B cell (primary cell): ENCODE results near the gene BMP7. TPM values are rescaled to one million over a fixed set of nuclear protein-coding genes. Genes with fewer than 3 reads are reported as not detected.

Source experiments
- ATAC-seq: fragments of 200-7000 bp; cut with Tn5 transposase; one replicate; pipeline ENCODE4 v1.10.0; 2021; ENCODE audit warnings: low read depth, mild to moderate bottlenecking, moderate number of reproducible peaks, moderate library complexity
- CTCF ChIA-PET: fragments of 350-600 bp; sonication (Branson Sonifier 250); formaldehyde crosslinking; loops from one replicate; lab custom pipeline; 2021; ENCODE audit warnings: antibody characterized with exemption, inconsistent platforms; lab: Charles Lee
- POLR2A ChIA-PET: fragments of 350-600 bp; sonication (Branson Sonifier 250); formaldehyde crosslinking; loops from one replicate; lab custom pipeline; 2021; ENCODE audit warnings: antibody characterized with exemption; lab: Charles Lee
- DNase-seq: peaks from one replicate; pipeline ENCODE4 v3.0.0; 2013
- H2AFZ ChIP-seq: 2 replicates; pipeline ENCODE4 v1.6.1; 2012; ENCODE audit warnings: mild to moderate bottlenecking, low read depth, low read length; ENCODE audit not compliant: insufficient read depth, poor library complexity, severe bottlenecking
- H3K27ac ChIP-seq, 2 donors: 1 replicate in 1 of 2; 2 replicates in 1 of 2; pipeline ENCODE4 v1.5.1; 2012 to 2013; ENCODE audit warnings: low read length in 2 of 2, mild to moderate bottlenecking in 2 of 2, moderate library complexity in 1 of 2
- H3K27me3 ChIP-seq, 4 experiments: fragments of 200-600 bp in 1 of 4; sonication (generic) in 1 of 4; replicated peaks in 1 of 4; 1 replicate in 2 of 4; 2 replicates in 2 of 4; pipeline versions ENCODE4 v1.6.1 to v1.7.0; 2013 to 2016; ENCODE audit warnings: low read length in 3 of 4, mild to moderate bottlenecking in 2 of 4, mixed read lengths in 1 of 4, moderate library complexity in 1 of 4; ENCODE audit not compliant: insufficient read depth in 4 of 4, control insufficient read depth in 3 of 4; ENCODE audit errors: control extremely low read depth in 1 of 4
- H3K36me3 ChIP-seq, 2 experiments: replicated peaks in 1 of 2; 1 replicate in 1 of 2; 2 replicates in 1 of 2; pipeline versions ENCODE4 v1.6.1 to v1.7.1; 2013; ENCODE audit warnings: low read length in 1 of 2; ENCODE audit not compliant: insufficient read depth in 2 of 2, control insufficient read depth in 1 of 2; ENCODE audit errors: control extremely low read depth in 1 of 2, extremely low read depth in 1 of 2
- H3K4me1 ChIP-seq, 2 donors: fragments of 200-600 bp in 1 of 2; sonication (generic) in 1 of 2; 1 replicate in 1 of 2; 2 replicates in 1 of 2; pipeline versions ENCODE4 v1.5.1 to v1.6.1; 2013 to 2017; ENCODE audit warnings: low read length in 2 of 2; ENCODE audit not compliant: control insufficient read depth in 2 of 2, insufficient read depth in 2 of 2
- H3K4me2 ChIP-seq: replicated peaks from 2 replicates; pipeline ENCODE3; 2012; ENCODE audit warnings: mild to moderate bottlenecking, low read depth, low read length; ENCODE audit not compliant: poor library complexity, severe bottlenecking
- H3K4me3 ChIP-seq, 5 experiments: fragments of 200-600 bp in 1 of 5; sonication (generic) in 1 of 5; 1 replicate in 3 of 5; 2 replicates in 2 of 5; pipeline versions ENCODE4 v1.5.1 to v1.7.0; 2011 to 2016; ENCODE audit warnings: low read length in 4 of 5, mild to moderate bottlenecking in 4 of 5, low read depth in 2 of 5, control low read depth in 1 of 5, moderate library complexity in 1 of 5; ENCODE audit not compliant: insufficient read depth in 1 of 5; ENCODE audit errors: control extremely low read depth in 1 of 5, extremely low read depth in 1 of 5
- H3K79me2 ChIP-seq: fragments of 200-600 bp; sonication (generic); one replicate; pipeline ENCODE4 v1.6.0; 2016; ENCODE audit warnings: low read length; ENCODE audit not compliant: control insufficient read depth, insufficient read depth
- H3K9ac ChIP-seq: fragments of 200-600 bp; sonication (generic); 2 replicates; pipeline ENCODE4 v1.6.1; 2017; ENCODE audit warnings: mild to moderate bottlenecking, low read length, moderate library complexity
- H3K9me3 ChIP-seq, 3 donors: one replicate each; pipeline versions ENCODE4 v1.6.1 to v1.7.1; 2013; ENCODE audit warnings: low read length in 2 of 3; ENCODE audit not compliant: control insufficient read depth in 2 of 3, insufficient read depth in 1 of 3; ENCODE audit errors: control extremely low read depth in 1 of 3
- H4K20me1 ChIP-seq: 2 replicates; pipeline ENCODE4 v1.6.0; 2012; ENCODE audit warnings: mild to moderate bottlenecking, low read length; ENCODE audit not compliant: insufficient read depth, control insufficient read depth, poor library complexity, severe bottlenecking
- H3K27ac Mint-ChIP-seq: one replicate; pipeline ENCODE4 v1.8.0; 2021; ENCODE audit warnings: mixed read lengths
- H3K27me3 Mint-ChIP-seq: one replicate; pipeline ENCODE4 v1.8.0; 2021; ENCODE audit warnings: mixed read lengths
- H3K4me1 Mint-ChIP-seq: one replicate; pipeline ENCODE4 v1.8.0; 2021; ENCODE audit warnings: mixed read lengths
- H3K4me3 Mint-ChIP-seq: one replicate; pipeline ENCODE4 v1.8.0; 2021; ENCODE audit warnings: mixed read lengths
- H3K9me3 Mint-ChIP-seq: one replicate; pipeline ENCODE4 v1.8.0; 2022; ENCODE audit warnings: mixed read lengths; ENCODE audit not compliant: insufficient read depth
- CTCF ChIP-seq: fragments of 200-600 bp; IDR thresholded peaks from one replicate; pipeline ENCODE4 v1.8.0; 2022; ENCODE audit warnings: antibody characterized with exemption, mild to moderate bottlenecking
- EZH2 ChIP-seq: IDR thresholded peaks from 2 replicates; pipeline ENCODE4 v1.6.1; 2012; ENCODE audit warnings: borderline replicate concordance, low read depth, mild to moderate bottlenecking, moderate library complexity, low read length; ENCODE audit not compliant: insufficient read depth, poor library complexity, severe bottlenecking
- WGBS: methylation state at CpG from one replicate; pipeline ENCODE4 v1.1.5; 2013; ENCODE audit warnings: missing lambda C conversion rate; ENCODE audit not compliant: insufficient coverage; 5-methylcytosine and 5-hydroxymethylcytosine counted together
- intact Hi-C: fragments of 100-400 bp; cut with micrococcal nuclease; formaldehyde crosslinking; loops from one replicate; pipeline ENCODE4 v1.10.0; 2022
- polyA plus RNA-seq: library from polyadenylated mRNA; depleted of rRNA; stranded (reverse); fragments of >200 nt; gene quantifications from 2 replicates; pipeline ENCODE4 v1.2.3, GENCODE V29; 2012
- total RNA-seq, 2 donors: library from RNA; stranded (reverse); fragments of 120-200 nt in 1 of 2; gene quantifications; 1 replicate in 1 of 2; 2 replicates in 1 of 2; pipeline versions ENCODE4 v1.2.3 to v1.2.4, GENCODE V29; 2013 to 2022

The BMP7 gene
- total and polyA plus RNA-seq, 2 donors (not counting 1 experiment from before 2014, with no cell fraction given) = not detected

GRCh38 chr20:57124800-57125517, 141.5 kb downstream of the BMP7 start:
- DNase-seq = no peak
- no peak overlapping the region for H3K4me3 ChIP-seq

More at GRCh38 chr20:57124800-57125517, 141.5 kb downstream of the BMP7 start:
- no peak overlapping the region for H2AFZ ChIP-seq
- POLR2A ChIA-PET = no interaction called here
- no peak overlapping the region for H3K4me2 ChIP-seq
- TF ChIP-seq EZH2 = no peak
- no peak for TF ChIP-seq CTCF
- ATAC-seq = no peak
- Mint-ChIP-seq H3K4me3 (no peak overlapping the region), H3K27ac (no peak overlapping the region), H3K9me3 (no peaks in the 10 kb centered on the region), H3K4me1 (no peaks in the 10 kb centered on the region), H3K27me3 (peaks cover 12% of the 10 kb centered on the region)
- H3K36me3 ChIP-seq = no peaks in the 10 kb centered on the region
- intact Hi-C loops = no loop called here
- H3K79me2 ChIP-seq = no peaks in the 10 kb centered on the region
- WGBS = 64% methylated on average over 8 of the region's 12 CpGs
- no peaks in the 10 kb centered on the region for H4K20me1 ChIP-seq
- H3K4me1 ChIP-seq = no peaks in the 10 kb centered on the region
- peaks cover 0 to 4% (median 0%) of the 10 kb centered on the region in 4 experiments for H3K27me3 ChIP-seq
- H3K9me3 ChIP-seq = peaks cover 0 to 3% (median 0%) of the 10 kb centered on the region in 3 donors
- H3K9ac ChIP-seq = no peak overlapping the region
- CTCF ChIA-PET = interaction anchor here (0.6 to 1.0 kb wide), 2 partner anchors 9 to 1714 kb away, joined by 3 read pairs; no protein-coding TSS in a partner anchor
- no peak overlapping the region for H3K27ac ChIP-seq
